SKM-1 (cell line): ENCODE data around the gene SLC25A23.

ENCODE experiments used
- DNase-seq: peaks from one replicate; lab custom pipeline; 2025; ENCODE audit not compliant: unreplicated experiment; lab: John Stamatoyannopoulos, UW

Gene SLC25A23

DNA sequence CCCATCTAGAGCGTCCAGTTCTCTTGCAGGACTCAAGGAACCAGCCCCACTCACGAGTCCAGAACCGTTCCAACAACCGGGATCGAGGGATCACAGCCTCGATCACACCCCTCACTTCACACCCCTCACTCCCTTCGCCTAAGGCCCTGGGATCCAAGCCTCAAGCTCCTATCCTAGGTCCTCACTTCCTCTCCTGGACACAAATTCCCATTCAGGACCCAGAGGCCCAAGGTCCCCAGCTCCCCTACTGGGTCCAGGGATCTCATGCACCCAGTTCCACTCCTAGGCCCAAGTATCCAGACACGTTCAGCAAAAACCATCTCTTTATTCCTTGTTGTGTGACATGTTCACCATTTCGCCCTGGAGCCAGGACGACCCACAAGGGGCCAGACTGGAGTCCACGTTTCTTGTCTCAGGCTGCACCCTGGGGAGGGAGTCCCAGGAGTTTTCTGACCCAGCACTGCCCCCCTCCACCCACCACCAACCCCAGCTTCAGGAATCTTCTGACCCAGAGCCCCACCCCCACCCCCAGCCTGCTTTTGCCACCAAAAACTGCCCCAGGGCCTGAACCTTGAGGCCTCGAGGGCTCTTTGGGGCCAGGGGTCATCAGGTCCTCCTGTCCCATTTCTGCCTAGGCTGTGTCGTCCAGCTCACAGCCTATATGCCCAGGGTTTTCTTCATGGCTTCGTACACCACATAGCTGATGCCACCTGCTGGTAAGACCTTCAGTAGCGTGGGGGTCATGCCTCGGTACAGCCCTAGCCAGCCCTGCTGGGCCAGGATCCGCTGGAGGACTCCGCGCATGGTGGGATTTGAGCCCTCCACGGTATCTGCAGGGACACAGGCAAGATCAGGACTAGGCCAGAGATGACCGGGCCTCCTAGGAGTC, 33.6 kb downstream of the SLC25A23 start:
- DNase-seq, result peak; percentile 33

- peak; percentile 100 for DNase-seq
Measured at GRCh38 chr19:6424939-6425731, 34.5 kb downstream of the SLC25A23 start.

DNA sequence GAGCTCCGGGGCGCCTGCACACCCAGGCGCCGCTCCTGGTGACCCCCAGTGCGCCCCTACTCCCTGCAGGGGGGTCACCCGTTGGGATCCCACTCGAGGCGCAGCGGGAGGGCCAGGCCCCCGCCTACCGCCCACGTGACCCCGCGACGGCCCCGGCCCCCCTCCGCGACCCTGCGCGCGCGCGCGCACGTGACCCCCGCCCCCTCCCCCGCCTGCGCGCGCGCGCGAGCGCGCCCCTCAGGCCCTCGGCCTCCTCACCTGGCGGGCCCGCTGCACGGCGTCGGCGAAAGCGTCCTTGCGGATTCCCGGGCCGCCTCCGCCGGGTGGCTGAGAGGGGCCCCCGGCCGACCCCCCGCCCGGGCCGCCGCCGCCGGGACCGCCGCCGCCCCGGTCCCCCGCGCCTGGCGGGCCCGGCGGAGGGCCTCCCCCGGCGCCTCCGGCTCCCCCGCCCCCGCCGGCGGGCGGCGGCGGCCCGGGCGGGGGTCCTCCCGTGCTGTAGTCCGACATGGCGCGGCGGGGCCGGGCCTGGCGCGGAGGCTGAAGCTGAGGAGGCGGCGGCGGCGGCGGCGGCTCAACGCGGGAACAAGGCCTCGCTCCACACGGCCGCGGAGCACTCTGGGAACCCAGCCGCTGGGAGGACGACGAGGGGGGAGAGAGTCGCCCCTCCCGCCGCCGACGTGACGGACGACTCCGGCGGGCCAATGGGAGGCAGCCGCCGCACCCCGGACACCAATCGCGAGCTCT, 35.2 kb downstream of the SLC25A23 start, which contains the start of gene KHSRP:
KHSRP (minus strand) TSS at position 617 of the 744 bp plus-strand sequence; CDS start at position 507, 110 bp downstream.
- DNase-seq, result no peak

DNA sequence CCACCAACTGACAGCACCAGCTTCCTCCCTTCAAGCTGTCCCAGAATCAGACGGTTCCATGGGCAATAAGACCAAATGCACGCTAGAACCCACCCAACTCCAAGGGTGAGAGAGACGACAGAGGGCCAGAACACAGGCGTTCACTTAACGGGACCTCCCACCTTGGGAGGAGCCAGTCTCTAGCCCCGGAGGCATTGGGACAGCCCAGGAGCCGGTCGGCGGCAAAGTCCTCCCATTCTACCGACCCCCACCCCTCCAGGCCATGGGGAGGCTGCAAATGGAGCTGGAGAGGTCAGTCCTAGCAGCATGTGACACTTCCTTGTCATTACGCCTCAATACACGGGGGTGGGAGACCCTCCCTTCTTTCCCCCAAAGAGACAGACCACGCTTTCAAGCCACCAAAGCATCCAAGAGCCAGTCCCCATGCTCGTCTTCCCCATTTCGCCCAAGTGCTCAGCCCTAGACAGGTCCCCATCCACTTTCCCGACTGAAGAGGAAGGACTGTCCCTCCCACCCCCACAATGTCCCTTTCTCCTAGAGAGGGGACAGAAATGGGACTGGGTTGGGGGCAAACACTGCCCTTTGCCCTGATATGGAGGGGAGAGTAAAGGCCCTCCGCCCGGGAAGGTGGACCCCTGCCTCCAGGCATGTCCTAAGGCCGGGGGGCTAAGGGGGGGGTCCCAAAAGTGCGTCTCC, 35.9 kb downstream of the SLC25A23 start:
- no peak for DNase-seq

GRCh38 chr19:6421075-6422014, 38.2 kb downstream of the SLC25A23 start:
- no peak for DNase-seq

DNA sequence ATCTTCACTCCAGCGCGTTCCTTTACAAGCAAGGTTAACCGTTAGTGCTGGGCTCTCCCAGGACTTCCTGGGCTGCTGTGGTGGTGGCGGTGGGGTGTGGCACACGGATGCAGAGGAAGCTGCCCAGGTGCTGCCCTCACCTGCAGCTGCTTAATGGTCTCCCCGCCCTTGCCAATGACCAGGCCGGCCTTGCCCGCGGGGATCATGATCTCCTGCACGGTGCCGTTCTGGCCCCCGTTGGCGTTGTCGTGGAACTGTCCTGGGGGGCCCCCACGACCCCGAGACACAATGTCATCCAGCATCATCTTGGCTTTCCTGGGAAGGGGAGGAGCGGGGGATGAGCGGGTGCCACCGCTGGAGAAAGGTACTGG, 41.0 kb downstream of the SLC25A23 start:
- DNase-seq, result no peak

DNA sequence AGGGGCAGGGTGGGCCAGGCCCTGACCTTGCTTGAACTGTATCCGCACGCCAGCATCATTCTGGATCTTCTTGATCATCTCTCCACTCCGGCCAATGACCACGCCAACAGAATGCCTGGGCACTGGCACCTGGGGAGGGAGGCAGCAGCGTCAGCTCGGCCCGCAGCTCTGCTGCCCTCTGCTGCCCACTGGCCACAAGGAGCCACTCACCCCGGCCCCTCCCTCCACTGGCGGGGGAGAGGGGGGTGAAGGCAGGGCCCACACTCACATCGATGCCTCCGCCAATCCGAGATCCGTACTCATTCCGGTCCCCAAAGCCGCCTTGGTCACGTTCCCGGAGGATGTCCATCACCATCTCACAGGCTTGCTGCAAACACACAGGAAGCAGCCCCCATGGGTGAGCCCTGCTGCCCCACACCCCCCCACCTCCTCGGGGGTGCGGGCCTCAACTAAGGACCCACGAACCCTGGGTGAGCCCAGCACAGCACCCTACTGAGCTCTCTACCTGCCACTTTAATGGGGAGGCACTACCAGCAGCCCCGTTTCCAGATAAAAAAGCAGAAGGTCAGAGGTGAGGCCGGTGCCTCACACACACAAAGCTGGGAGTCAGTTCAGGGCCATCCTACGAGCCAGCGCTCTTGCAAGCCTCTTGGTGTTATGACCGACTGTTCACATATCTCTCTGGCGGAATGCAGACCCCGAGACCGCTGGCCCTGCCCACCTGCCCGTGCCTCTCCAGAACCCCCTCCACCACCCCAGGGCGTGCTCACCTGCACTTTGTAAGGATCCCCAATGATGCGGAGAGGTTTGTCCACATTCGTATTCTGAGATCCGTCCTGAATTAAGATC, 41.7 kb downstream of the SLC25A23 start:
- DNase-seq, result no peak

DNA sequence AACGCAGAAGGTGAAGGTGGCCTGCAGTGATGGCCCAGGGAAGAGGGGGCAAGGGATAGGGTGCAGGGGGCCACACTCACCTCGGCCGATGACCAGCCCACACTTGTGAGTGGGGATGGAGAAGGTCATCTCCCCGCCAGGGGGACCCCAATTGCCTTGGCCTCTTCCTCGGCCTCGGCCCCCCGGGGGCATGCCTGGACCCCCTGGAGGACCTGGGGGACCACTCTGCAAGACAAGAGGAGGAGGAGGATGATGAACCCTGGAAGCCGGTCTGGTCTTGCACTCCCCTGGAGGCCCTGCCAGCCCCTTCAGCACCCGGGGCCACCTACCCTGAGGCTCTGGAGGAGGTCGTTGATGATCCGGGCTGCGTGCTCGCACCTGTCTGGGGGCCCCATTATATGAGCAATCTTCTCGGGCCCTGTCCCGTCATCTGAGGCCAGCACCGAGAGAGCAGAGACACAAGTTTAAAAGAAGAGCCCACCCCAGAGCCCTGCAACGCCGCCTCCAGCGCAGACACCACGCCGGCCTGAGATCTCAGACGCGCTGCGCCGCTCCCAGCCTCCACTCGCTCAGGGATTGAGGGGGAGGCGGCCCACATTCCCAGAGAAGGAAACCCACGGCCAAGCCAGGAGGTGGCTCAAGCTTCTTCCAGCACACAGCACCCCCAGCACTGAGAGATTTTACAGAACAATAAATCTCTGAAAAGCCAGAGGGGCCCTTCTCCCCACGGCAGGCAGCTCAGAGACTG, 42.8 kb downstream of the SLC25A23 start:
- no peak for DNase-seq

GRCh38 chr19:6415591-6416190, 43.9 kb downstream of the SLC25A23 start:
- no peak for DNase-seq

DNA sequence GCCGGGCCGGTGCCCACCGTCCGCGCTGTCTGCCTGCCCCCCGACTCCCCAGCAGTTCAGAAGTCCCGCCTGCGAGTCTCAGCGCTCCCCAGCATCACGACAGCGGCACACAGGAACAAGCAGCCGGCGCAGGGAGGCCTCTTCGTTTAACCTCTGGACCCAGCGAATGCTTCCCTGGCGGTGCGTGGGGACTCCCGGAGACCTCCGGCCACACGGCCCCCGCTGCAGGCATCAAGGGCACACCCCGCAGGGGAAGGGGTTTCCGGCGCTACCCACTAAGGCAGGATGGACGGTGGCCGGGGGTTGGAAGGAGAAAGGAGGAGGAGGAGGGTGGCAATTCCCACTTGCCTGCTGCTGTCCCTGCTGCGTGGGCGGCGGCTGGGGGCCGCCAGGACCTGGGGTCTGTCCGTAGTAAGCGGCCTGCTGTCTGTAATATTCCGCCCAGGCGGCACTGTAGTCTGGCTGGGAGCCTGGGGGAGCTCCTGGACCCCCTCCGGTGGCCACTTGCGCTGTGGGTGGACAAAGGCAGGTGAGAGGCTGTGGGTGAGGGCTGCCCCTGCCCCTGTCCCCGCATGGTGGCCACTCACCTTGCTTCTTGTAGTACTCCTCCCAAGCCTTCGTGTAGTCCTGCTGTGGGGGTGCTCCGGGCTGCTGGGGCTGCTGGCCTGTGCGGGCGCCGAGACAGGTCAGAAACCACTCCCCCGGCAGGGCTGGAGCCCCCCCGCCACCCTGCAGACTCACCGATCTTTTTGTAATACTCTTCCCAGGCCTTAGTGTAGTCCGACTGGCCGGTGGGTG, 44.6 kb downstream of the SLC25A23 start:
- no peak for DNase-seq

- DNase-seq, result no peak
Measured at GRCh38 chr19:6413721-6414643, 45.6 kb downstream of the SLC25A23 start.

DNA sequence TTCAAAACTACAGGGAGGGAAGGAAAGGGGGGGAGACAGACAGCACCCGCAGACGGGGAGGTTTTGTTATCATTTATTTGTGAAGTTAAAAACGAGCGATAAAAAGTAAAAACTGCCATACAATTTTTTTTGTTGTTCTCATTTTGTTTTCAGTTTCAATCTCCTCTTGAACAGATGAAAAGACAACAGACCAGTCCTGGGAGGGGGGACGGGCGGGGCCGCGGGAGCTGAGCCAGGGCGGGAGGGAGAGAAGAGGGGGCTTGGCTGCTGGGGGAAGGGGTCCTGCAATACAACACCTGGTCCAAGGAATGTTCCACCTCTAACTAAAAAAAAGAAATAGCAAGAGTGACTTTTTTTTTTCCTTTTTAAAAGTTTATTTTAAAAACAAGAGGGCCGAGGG, 46.3 kb downstream of the SLC25A23 start:
- DNase-seq, result no peak

DNA sequence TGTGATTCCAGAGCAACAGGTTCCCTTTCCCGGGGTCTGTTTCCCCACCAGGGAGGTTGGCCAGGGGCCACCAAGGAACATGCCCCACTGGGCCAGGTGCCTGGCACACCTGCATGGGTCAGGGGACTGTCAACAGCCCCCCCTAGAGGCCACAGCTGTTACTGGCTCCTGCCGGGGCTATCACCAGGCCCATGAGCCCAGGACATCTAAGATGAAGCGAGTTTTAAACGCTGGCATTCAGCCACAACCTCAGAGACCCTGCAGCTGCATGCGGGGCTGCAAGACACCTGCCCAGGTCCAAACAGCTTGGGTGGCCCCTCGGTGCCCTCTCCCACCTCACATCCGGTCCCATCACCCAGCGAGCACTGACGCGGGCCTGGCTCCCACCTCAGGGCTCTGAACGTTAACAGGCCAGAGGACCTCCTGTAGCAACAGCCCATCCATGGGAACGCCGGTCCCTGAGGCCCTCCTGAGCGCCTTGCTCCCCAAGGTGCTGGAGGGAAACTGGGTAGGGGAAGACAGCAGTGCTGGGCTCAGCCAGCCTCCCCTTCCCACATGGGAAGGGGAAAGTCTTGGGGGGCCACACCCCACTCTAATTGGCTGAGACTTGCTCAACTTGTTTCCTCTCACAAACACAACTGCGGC, 47.0 kb downstream of the SLC25A23 start:
- DNase-seq, result no peak

- no peak for DNase-seq
Measured at GRCh38 chr19:6412061-6412446, 47.5 kb downstream of the SLC25A23 start.

GRCh38 chr19:6409346-6409745, 50.2 kb downstream of the SLC25A23 start:
- no peak for DNase-seq
